Measurements from ENCODE around the gene KCNAB3.

The KCNAB3 gene

DNA sequence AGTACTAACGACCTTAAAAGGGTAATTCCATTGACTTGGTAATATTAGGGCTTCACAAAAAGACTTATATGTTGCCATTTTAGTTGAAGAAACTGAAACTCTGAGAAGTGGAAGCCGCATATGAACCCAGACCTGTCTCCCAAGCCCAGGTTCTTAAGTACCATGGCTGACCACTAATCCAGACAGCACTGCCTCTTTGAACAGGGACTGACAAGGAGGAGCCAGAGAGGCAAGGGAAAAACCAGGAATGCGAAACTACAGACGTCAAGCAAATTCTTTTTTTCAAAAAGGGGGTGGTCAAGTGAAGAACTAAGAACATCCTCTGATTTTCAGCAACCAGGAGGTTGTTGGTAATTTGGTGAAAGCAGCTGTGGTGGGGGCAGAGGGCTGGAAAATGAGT lies 56.6 kb downstream of the KCNAB3 start:
- DNase-seq: no peak
